ENCODE results near the gene PROB1. TPM values are rescaled to one million over a fixed set of nuclear protein-coding genes. Genes with fewer than 3 reads are reported as not detected.

Gene PROB1
- total and polyA plus RNA-seq, 9 of the 15 experiments (the other 6 are each of a cell fraction or from before 2014, with no cell fraction given), result 0.01 to 1.8 (median 0.47) TPM

DNA sequence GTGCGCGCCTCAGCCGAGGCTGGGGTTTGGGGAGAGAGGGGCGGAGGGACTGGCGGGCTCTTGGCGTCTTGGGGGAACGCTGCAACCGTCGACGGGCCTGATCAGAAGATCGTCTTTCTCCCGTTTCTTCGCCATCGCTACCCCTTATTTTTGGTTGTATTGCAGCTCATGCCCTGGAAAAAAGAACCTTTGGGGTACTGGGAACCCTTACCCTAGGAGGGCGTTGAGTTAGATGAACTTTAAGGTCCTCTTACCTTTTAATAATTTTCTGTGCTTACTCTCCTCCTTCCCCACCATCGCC lies 52.5 kb downstream of the PROB1 start (continued):
- no peak for TF ChIP-seq TEAD4 (IDR thresholded peaks at IDR 0.05; ENCODE audit: low read length)
- no peak for TF ChIP-seq TEAD4 (CRISPR knock-in tag; IDR thresholded peaks at IDR 0.05; ENCODE audit: borderline replicate concordance)
- TF ChIP-seq MIER1 (IDR thresholded peaks at IDR 0.05; ENCODE audit: low read depth), result no peak
- no peak for TF ChIP-seq ZNF408 (CRISPR knock-in tag; IDR thresholded peaks at IDR 0.05; ENCODE audit: low read depth)
- TF ChIP-seq ZNF239 (CRISPR knock-in tag; IDR thresholded peaks at IDR 0.05), result no peak
- no peak for TF ChIP-seq ZBTB7A (IDR thresholded peaks at IDR 0.05; ENCODE audit: borderline replicate concordance, control insufficient read depth, low read depth, low read length)
- TF ChIP-seq, protein P1, sequence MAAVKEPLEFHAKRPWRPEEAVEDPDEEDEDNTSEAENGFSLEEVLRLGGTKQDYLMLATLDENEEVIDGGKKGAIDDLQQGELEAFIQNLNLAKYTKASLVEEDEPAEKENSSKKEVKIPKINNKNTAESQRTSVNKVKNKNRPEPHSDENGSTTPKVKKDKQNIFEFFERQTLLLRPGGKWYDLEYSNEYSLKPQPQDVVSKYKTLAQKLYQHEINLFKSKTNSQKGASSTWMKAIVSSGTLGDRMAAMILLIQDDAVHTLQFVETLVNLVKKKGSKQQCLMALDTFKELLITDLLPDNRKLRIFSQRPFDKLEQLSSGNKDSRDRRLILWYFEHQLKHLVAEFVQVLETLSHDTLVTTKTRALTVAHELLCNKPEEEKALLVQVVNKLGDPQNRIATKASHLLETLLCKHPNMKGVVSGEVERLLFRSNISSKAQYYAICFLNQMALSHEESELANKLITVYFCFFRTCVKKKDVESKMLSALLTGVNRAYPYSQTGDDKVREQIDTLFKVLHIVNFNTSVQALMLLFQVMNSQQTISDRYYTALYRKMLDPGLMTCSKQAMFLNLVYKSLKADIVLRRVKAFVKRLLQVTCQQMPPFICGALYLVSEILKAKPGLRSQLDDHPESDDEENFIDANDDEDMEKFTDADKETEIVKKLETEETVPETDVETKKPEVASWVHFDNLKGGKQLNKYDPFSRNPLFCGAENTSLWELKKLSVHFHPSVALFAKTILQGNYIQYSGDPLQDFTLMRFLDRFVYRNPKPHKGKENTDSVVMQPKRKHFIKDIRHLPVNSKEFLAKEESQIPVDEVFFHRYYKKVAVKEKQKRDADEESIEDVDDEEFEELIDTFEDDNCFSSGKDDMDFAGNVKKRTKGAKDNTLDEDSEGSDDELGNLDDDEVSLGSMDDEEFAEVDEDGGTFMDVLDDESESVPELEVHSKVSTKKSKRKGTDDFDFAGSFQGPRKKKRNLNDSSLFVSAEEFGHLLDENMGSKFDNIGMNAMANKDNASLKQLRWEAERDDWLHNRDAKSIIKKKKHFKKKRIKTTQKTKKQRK (IDR thresholded peaks at IDR 0.05; ENCODE audit: borderline replicate concordance, low read depth, low read length), result no peak
- peak; percentile 59 for TF ChIP-seq POU5F1 (IDR thresholded peaks at IDR 0.05; ENCODE audit: borderline replicate concordance, low read depth, low read length, partially characterized antibody)
- TF ChIP-seq MAFK (IDR thresholded peaks at IDR 0.05; ENCODE audit: low read length), result no peak
- no peak for TF ChIP-seq ZNF41 (CRISPR knock-in tag; conservative IDR thresholded peaks at IDR 0.05)
- TF ChIP-seq MCM5 (IDR thresholded peaks at IDR 0.05; ENCODE audit: low read depth), result no peak
- no peak for TF ChIP-seq NFIX (CRISPR knock-in tag; IDR thresholded peaks at IDR 0.05; ENCODE audit: low read depth)
- TF ChIP-seq CBX1 (IDR thresholded peaks at IDR 0.05; ENCODE audit: low read depth), result no peak
- no peak for TF ChIP-seq ZBED1 (IDR thresholded peaks at IDR 0.05)
- no peak for TF ChIP-seq CHD1 (IDR thresholded peaks at IDR 0.05; ENCODE audit: low read length)
- TF ChIP-seq EGR1 (conservative IDR thresholded peaks at IDR 0.05), result no peak
- TF ChIP-seq, protein P2, sequence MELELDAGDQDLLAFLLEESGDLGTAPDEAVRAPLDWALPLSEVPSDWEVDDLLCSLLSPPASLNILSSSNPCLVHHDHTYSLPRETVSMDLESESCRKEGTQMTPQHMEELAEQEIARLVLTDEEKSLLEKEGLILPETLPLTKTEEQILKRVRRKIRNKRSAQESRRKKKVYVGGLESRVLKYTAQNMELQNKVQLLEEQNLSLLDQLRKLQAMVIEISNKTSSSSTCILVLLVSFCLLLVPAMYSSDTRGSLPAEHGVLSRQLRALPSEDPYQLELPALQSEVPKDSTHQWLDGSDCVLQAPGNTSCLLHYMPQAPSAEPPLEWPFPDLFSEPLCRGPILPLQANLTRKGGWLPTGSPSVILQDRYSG (tag; conservative IDR thresholded peaks at IDR 0.05; ENCODE audit: low read depth), result no peak
- TF ChIP-seq, protein P3, sequence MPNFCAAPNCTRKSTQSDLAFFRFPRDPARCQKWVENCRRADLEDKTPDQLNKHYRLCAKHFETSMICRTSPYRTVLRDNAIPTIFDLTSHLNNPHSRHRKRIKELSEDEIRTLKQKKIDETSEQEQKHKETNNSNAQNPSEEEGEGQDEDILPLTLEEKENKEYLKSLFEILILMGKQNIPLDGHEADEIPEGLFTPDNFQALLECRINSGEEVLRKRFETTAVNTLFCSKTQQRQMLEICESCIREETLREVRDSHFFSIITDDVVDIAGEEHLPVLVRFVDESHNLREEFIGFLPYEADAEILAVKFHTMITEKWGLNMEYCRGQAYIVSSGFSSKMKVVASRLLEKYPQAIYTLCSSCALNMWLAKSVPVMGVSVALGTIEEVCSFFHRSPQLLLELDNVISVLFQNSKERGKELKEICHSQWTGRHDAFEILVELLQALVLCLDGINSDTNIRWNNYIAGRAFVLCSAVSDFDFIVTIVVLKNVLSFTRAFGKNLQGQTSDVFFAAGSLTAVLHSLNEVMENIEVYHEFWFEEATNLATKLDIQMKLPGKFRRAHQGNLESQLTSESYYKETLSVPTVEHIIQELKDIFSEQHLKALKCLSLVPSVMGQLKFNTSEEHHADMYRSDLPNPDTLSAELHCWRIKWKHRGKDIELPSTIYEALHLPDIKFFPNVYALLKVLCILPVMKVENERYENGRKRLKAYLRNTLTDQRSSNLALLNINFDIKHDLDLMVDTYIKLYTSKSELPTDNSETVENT (CRISPR knock-in tag; IDR thresholded peaks at IDR 0.05), result no peak
- TF ChIP-seq POLR2G (IDR thresholded peaks at IDR 0.05; ENCODE audit: low read depth, low read length), result no peak
